GM21381 (cell line): ENCODE results near the gene NAT10.
A peak's percentile ranks its signal among the peaks of the same experiment; 100 is the strongest.
"Not testable (repeated sequence)": the region's sequence is repeated elsewhere in the genome, so short reads cannot be mapped to it uniquely, and the experiment has no call there.

Experiments used
- ATAC-seq: cut with Tn5 transposase; IDR thresholded peaks from one replicate; pipeline ENCODE4 v1.9.1; 2021; ENCODE audit warnings: mild to moderate bottlenecking, moderate library complexity; ENCODE audit not compliant: unreplicated experiment

NAT10 gene

GRCh38 chr11:34105079-34105956 lies at the start of gene NAT10:
TSS of gene NAT10 (plus strand) at chr11:34105629. CDS start at chr11:34108226, 2,597 bp downstream.
- ATAC-seq, result peak; percentile 94

DNA sequence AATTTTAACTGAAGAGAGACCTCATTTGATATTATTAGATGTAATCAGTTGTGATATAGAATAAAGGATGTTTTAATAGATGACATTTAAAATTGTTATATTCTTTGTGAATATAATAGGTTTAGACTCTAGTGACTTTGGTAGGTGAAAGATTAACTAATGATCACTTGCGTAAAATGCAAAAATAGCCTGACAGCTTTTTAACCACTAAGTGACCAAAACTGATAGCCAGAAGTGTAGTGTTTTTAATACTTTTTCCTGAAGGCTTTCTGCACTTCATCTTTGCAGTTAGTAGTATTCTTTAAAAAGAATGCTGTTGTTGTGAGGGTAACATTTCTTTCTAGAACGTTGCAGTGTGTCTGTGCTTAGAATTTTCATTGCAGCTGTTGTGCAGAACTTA lies 48.8 kb upstream of the NAT10 start:
- no peak for ATAC-seq

GRCh38 chr11:34063061-34063795 lies 42.2 kb upstream of the NAT10 start:
- no peak for ATAC-seq

DNA sequence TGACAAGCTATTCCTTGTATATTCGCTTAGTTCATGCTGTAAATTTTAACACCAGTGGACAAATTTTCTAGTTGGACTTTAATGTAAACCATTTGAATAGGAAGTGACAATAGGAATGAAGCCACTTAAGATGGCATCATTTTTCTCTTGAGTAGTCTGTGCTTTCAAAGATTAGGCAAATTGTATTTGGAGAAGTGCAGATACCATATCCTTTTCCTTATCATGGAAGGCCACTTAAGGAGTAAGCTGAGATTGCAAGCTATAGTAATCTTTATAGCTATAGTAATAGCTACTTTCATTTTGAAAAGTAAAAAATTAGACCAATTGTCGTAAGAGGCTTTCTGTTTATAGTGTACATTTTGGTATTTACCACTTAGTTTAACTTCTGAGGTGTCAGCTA lies 41.1 kb upstream of the NAT10 start:
- ATAC-seq, result no peak

DNA sequence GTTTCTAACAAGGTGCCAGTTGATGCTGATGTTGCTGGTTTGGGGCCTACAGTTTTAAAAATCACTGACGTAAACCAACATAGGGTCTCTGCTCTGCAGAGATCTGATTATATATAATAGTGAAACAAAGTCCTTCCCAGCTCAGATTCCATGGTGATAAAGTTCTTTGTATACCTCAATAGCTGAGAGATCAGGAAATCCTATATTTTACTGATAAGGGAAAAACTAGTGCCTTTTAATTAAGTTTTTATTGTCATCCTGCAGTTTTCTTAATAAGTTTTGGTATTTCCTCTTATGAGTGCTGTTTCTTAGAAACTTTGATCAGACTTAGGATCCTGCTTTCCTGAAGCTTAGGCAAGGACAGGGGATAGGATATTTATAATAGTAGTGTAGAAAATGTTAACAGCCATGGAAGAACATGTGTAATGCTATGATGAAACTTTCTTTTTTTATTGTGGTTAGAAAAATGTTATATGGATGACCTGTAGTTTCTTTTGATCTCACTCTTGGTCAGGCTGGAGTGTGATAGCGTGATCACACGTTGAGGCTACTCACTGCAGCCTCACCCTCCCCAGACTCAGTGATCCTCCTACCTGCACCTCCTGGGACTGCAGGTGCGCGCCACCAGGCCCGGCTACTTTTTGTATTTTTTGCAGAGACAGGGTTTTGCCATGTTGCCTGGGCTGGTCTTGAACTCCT lies 39.8 kb upstream of the NAT10 start:
- ATAC-seq, result no peak

- ATAC-seq, result not testable (repeated sequence)
Observed at GRCh38 chr11:34066766-34067165, 38.7 kb upstream of the NAT10 start.

- ATAC-seq, result no peak
Observed at GRCh38 chr11:34067383-34068065, 37.9 kb upstream of the NAT10 start.

GRCh38 chr11:34068111-34068510 lies 37.3 kb upstream of the NAT10 start:
- ATAC-seq, result no peak

DNA sequence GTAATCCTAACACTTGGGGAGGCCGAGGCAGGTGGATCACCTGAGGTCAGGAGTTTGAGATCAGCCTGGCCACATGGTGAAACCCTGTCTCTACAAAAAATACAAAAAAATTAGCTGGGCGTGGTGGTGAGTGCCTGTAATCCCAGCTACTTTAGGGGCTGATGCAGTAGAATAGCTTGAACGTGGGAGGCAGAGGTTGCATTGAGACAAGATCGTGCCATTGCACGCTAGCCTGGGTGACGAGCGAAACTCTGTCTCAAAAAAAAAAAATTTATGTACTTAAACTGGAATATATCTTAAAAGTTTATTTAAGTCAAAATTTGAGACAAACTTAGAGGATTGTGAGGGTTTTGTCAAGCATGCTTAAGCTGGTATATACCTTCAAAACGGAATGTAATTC lies 34.1 kb upstream of the NAT10 start:
- not testable (repeated sequence) for ATAC-seq

DNA sequence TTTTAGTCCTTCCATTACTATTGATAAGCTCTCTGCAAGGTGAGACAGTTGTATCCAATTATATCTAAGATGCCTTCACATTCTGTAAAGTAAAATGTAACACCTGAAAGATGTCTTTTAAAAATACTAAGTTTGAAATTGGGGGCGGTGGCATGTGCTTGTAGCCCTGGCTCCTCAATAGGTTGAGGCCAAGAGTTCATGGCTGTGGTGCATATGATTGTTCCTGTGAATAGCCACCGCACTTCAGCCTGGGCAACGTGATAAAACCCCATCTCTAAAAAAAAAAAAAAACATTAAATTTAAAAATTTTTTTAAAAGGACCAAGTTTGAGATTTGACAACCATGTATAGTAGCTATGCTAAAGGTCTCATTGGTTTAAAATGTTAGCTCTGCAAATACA lies 33.4 kb upstream of the NAT10 start:
- ATAC-seq, result no peak

DNA sequence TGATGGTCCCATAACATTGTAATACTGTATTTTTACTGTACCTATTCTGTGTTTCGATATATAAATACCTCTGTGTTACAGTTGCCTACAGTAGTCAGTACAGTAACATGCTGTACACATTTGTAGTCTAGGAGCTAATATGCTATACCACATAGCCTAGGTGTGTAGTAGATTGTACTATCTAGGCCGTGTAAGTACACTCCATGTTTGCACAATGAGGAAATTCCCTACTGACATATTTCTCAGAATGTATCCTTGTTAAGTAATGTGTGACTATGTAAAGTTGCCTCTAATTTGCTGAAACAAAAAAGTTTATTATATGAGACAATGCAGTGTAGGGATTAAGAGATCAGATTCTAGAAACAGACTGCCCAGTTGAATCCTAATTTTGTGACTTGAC lies 32.6 kb upstream of the NAT10 start:
- ATAC-seq, result no peak

GRCh38 chr11:34074391-34074790 lies 31.0 kb upstream of the NAT10 start:
- ATAC-seq, result no peak

- no peak for ATAC-seq
Observed at GRCh38 chr11:34075178-34075820, 30.1 kb upstream of the NAT10 start.

DNA sequence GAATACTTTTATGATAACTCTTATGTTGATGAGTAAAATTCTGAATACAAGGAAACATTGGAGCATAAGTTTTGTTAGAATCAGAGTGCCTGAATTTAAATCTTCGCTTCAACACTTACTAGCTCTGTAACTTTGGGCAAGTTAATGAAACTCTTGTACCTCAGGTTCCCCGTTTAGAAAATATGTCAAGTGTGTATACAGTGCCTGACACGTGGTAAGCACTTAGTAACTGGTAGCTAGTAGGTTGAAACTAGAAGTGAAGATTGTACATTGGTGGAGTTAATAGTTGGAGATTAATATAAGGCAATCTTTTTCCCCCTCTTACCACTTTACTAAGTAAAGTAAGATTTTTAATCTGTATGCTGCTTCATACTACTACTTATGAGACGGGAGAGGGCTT lies 24.8 kb upstream of the NAT10 start:
- ATAC-seq, result no peak

- ATAC-seq, result no peak
Observed at GRCh38 chr11:34084637-34085036, 20.8 kb upstream of the NAT10 start.

DNA sequence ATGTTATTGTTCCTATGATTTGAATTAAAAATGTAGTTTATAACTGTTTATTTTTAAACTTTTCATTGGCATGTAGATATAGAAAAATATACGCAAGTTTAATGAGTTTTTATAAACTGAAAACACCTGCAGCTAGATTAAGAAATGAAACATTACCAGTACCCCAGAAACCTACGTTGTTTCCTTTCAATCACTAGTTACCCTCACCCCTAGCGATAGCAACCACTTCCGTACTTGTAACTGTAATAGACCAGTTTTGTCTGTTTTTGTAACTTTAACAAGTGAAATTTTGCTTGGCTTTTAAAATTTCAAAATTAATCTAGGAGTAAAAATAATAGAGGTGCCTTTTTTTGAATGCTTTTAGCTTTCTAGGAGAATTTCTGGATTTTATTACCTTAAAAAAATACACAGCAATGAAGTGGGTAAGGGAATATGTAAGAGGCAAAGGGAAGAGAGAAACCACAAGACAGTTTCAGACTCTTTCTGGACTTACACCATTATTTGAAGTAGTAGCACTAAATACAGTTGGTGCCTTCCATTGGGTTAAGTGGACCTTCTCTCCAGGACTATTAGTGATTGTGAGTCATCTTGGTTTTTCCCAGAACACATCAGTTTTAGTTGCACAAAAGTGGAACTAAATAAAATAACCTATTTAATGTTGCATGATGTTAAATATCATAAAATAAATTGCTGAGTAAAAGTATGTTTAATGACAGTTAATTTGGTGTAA lies 18.7 kb upstream of the NAT10 start:
- ATAC-seq, result no peak

GRCh38 chr11:34091825-34092224 lies 13.6 kb upstream of the NAT10 start:
- no peak for ATAC-seq

DNA sequence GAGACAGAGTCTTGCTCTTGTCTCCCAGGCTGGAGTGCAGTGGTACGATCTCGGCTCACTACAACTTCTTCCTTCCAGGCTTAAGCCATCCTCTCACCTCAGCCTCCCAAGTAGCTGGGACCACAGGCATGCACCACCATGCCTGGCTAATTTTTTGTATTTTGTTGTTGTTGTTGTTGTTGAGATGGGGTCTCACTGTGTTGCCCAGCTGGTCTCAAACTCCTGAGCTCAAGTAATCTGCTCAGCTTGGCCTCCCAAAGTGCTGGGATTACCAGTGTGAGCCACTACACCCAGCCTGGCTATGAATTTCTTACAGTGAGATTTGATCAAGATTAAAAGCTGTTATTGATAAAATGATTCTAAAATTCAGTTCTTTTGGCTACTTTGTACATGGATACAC lies 10.5 kb upstream of the NAT10 start:
- ATAC-seq, result not testable (repeated sequence)

DNA sequence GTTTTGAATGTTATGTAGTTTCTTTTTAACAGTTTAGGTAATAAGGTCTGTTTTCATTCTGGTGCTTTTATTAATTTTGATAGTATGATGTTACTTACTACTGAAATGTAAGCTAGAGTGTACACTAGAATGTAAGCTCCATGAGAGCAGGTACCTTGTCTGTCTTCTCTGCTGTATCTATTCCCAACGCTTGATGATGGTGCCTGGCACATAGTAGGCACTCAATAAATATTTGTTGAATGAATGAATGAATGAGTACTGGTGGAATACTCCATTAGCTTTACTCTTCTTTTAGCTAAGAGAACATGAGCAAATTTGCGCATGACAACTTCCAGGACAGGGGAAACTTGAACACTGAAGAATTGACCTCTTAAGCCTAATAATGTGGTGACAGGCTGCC lies 6.6 kb upstream of the NAT10 start:
- ATAC-seq, result no peak

- ATAC-seq, result no peak
Observed at GRCh38 chr11:34104680-34105078, 750 bp upstream of the NAT10 start.
